Activated CD4-positive, alpha-beta T cell treated with anti-CD3 and anti-CD28 coated beads, Interleukin-2, amount 50 U/mL, for 48 hours (primary cell): Measurements from ENCODE around the gene PRDM8.

Experiments
- DNase-seq, 2 experiments: peaks; one replicate each; pipeline ENCODE4 v3.0.0-alpha.2; 2020

The PRDM8 gene

GRCh38 chr4:80202190-80202711 is 4.9 kb downstream of the PRDM8 start:
- DNase-seq, result peak; percentile 81 to 86

GRCh38 chr4:80202741-80203553 is 5.6 kb downstream of the PRDM8 start:
- DNase-seq, result peak; percentile 55 to 59

DNA sequence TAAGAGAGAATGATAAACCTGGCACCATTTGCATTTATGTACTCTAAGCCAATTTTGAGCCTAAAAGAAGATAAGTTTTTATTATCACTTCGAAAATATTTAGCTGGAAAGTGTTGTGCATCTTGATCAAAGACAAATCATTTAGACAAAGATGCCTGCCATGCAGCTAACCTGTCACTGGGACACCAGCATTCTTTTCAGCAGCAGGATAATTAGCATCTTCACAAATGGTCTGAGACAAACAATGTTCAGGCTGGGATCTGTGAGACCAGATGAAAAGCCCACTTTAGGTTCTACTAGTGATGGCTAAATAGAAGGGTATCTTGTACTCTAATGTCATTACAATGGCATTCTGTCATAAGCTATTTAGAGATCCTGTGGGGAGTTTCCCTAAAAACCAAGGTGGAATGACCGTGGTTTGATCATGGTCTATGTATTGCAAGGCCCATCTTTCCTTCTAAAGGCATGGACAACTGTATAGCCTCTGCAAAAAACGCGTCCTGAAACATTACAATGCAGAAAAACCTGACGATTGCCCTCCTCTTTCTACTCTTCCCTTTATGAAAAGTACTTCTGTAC is 7.2 kb downstream of the PRDM8 start:
- DNase-seq, result no peak

- no peak for DNase-seq
These were observed 8.8 kb downstream of the PRDM8 start for GRCh38 chr4:80206111-80206510.

DNA sequence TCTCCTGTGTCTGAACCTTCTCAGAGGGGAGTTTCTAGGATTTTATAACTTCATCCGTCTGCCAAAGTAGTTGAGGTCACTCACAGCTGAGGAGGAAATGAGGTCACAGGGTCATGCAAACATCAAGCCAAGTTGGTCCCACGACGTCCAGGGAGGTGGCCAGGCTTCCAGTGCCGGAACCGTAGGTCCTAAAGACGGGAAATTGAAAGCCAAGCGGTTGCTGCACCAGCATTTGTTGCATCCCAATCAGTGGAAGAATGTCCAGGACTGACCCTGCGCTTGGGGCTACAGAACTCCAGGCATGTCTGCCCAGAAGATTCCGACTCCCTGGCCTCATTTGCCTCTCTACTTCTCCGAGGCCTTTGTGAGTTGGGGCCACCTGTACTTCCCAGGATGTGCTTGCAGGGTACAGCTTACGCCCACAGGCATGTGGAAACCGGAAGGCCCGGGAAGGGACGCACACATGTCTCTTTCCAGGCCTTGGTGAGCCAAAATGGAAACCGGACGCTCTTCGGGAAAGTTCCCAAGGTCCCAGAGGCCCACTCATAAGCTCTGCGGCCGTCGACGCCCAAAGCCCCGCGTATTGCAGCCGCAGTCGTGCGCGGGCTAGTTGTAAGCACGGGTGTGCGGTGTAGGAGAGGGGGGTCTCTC is 9.3 kb downstream of the PRDM8 start:
- no peak for DNase-seq

DNA sequence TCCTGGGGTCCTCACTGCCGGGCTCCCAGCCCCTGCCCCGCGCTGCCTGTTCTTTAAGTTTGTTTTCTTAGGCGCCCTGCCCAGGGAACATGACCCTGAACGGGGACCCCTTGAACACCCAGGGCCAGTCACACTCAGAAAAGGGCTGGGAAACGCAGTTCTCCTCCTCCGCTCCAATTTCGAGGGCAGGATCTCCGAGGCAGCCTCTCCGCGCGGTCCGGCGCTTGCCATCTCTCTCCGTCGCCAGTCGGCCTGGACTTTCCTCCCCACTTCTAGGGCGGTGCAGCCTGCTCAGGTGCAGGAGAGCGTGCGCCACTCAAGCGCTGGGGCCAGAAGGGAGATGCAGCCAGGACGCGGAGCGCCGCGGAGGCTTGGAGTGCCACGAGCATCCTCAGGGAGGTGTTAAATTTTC is 9.9 kb downstream of the PRDM8 start:
- no peak for DNase-seq

GRCh38 chr4:80207664-80208063 is 10.4 kb downstream of the PRDM8 start:
- no peak for DNase-seq

GRCh38 chr4:80208610-80209339 is 11.5 kb downstream of the PRDM8 start:
- no peak for DNase-seq

GRCh38 chr4:80209340-80209701 is 12.0 kb downstream of the PRDM8 start:
- DNase-seq, result no peak

DNA sequence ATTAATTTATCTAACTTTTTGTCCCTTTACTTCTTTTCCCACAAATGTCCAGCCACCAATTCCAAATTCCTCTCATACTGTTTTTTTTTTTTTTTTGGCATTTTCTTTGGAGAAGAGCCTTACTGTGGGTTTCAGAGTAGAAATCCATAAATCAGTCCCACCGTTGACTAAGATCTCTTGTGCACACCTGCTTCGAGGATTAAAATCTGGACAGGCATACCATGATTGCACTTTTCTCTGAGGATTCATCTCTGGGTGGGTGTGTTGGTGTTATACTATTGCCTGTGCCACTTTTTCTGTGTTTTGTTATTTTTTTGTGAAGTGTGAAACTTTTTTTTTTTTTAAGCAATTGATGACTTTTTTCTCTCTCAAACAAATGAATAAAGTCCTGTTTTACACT is 13.2 kb downstream of the PRDM8 start:
- no peak for DNase-seq

DNA sequence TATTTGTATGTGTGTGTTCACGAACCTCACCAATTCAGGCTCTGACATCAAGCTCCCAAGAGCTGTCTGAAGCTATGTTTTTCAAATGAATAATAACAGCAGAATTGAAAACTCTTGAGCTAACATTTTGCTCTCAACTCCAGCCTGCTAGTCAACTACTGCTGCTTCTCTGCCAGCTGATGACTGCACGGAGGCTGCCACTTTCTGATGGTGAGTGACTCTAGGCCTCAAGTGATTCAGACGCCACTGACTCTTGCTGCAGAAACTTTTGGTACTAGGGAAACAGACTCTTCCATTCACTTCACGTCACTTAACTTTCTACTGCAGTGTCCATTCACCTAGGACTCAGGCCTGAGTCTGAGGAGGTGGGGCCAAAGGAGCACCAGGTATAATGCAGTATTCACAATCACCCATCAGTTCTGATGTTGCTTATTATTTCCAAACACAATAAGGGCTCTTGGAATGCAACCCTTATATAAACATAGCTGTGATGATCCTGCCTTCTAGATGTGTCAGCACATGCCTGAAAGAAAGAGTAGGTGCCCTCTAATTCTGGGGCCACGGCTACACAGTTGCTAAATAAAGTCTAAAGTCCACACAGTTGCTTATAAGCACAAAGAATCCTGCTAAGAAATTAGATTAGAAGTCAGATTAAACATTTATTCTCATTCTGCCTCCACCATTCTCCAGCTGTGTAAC is 16.0 kb downstream of the PRDM8 start:
- no peak for DNase-seq

DNA sequence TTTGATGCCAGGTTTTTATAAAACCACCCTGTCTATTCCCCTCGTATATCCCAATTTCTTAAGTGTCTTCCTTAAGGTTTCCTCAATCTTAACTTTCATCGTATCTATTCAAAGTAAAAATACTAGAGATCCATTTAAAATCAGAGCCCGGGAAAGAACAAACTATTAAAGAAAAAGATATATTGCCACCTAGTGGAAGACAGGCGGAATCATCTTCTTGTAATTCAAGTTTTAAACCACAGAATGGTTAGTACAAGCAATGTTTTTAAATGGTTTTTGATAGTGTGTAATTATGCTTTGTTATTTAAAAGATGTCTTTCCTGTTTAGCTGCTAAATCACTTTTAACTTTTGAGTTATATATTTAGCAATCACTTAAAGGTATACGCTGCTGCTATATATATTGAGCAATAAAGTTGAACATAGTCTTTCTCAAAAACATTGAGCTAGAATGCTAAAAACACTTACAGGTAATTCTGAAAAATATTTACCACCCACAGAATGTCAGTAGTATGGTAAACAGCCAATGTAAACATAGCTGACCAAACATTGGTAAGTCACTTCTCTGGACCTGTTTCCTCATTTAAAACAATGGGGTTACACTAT is 18.2 kb downstream of the PRDM8 start:
- DNase-seq, result no peak

GRCh38 chr4:80216100-80216761 is 18.9 kb downstream of the PRDM8 start:
- DNase-seq, result no peak

GRCh38 chr4:80219301-80220025 is 22.2 kb downstream of the PRDM8 start:
- no peak for DNase-seq

DNA sequence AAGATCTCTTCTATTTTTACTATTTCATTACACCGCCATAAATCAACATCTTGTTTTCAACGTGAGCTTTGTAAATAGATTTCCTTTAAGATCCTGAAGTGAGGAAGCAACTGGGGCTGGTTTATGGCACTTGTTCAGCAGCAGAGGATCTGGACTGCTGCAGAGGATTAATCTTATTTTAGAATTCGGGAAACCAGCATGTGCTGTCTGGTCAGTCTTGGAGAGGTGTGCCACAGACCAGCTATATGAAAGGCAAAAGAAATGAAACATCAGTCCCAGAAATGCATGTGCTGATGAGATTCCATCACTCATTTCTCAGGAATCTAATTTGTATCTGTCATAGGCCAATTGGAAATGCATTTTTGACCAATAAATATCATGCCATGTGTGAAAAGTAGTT is 23.4 kb downstream of the PRDM8 start:
- no peak for DNase-seq

DNA sequence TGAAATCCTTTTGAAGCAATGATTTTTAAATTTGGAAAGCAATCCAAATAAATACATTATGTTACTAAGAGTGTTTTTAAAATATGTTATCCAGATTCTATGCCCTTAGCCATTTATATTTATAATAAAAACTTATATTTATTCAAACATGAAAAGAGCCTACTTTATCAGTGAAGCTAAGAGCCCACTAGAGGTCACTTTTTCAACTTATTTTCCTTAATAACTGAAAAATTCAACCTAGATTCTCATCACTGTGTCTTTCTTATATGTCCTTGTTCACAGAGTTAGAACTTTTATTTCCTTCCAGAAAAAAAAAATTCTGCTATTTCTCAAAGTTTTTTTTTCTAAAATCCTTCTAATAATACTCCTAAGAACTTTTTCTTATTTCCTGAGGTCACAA is 23.9 kb downstream of the PRDM8 start:
- DNase-seq, result no peak

DNA sequence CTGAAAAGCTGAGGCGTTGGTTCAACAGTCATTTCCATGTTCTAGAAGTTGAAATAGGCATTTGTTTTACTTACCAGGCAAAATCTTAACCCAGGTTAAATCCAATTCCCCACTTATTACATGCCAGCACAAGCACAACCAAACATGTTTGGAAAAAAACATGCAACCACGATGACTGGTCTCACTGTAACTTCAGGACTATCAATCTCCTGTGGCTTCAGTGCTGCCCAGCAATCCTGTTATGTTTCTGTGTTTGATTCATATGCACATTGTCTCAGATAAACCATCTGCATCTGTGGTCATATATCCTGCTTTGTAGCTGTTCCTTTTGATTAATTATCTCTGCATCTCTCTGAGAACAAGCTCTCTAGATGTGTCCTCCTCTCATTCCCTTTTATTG is 28.3 kb downstream of the PRDM8 start:
- DNase-seq, result no peak

DNA sequence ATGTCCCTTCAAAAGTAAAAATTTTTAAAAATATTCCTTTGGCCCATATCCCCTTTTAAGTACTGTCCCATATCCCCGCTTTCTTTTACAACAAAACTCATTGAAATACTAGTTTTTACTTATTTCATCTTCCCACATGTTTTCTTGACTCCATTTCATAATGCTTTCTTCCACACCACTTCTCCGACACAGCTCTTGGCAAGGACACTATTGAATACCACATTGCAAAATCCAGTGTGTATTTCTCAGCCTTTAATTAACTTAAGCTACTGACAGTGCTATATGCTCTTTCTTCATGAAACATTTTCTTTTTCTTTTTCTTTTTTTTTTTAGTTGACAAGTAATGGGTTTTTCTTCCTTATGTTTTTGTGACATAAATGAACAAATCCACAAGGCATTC is 28.8 kb downstream of the PRDM8 start:
- DNase-seq, result no peak

DNA sequence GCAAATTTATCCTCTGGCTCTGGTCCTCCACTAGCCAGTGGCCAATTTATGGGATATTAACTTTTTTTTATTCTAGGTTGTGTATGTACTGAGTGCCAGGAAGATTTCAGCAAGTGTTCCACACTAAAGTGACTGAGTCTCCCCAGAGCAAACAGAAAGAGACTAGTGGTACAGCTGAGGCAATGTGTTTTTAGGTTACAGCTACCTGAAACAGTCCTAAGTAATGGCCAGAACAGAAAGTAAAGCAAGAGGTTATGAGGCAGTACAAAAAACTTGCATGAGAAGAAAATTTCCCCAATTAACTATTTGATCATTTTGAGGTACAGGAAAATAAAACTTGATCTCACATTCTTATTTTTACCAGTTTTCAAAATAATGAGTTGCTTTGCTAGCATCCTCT is 31.2 kb downstream of the PRDM8 start:
- no peak for DNase-seq

DNA sequence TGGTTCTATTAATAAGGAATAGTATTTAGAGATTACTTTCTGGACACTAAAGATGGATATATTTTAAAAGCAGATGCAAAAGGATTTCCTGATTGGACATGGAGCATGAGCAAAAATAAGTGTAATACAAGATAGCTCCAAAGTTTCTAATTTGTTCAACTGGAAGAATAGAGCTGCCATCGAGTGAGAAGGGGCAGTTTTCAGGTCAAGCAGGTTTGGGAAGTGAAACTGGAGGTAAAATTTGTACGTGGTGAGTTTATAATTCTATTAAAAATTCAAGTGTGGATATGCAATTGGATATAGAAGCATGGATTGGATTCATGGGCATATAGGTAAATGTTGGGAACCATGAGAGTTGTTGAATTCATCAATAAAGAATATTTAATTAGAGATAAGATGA is 31.8 kb downstream of the PRDM8 start:
- no peak for DNase-seq

- DNase-seq, result no peak
These were observed 32.3 kb downstream of the PRDM8 start for GRCh38 chr4:80229590-80229989.
